ENCODE results near the gene FUT8. TPM values are rescaled to one million over a fixed set of nuclear protein-coding genes. Genes with fewer than 3 reads are reported as not detected.
"Not testable (repeated sequence)": the region's sequence is repeated elsewhere in the genome, so short reads cannot be mapped to it uniquely, and the experiment has no call there.

The FUT8 gene
- total RNA-seq, 1 donor from 2014 or later: 3.8 TPM

GRCh38 chr14:65446159-65446558, 33.6 kb downstream of the FUT8 start:
- DNase-seq (ENCODE audit: low spot score): no peak
- ATAC-seq: no peak

GRCh38 chr14:65449647-65450046, 37.1 kb downstream of the FUT8 start:
- ATAC-seq (no peak), DNase-seq (ENCODE audit: low spot score) (no peak)

DNA sequence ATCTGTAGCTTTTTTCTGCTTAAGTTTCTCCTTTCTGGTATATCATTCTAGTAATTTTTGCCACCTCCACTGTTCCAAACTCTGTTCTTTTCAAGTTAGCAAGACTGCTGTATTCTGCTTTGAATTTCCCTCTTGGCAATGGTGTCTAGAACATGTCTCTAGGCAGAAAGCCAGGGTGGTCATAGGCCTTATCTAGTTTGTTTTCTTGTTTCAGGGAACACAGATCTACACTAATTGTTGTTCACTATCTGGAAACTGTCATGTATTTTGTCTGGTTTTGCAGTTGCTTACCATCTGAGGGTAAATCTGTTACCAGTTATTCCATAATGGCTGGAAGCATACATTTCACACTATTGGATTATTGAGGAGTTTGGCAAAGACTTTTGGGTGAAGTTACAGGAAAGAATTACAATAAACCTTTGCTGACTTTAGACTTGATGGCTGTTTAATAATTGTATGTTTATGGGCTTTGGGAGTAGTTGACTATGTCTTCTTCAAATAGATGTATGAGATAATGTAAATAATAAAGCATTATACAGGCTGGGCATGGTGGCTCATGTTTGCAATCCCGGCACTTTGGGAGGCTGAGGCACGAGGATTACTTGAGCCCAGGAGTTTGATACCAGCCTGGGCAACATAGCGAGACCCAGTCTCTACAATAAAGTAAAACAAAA, 41.4 kb downstream of the FUT8 start:
- no peak for ATAC-seq
- DNase-seq (ENCODE audit: low spot score): no peak

- ATAC-seq (no peak), DNase-seq (ENCODE audit: low spot score) (no peak)
Measured at GRCh38 chr14:65456247-65456646, 43.7 kb downstream of the FUT8 start.

- ATAC-seq (no peak), DNase-seq (ENCODE audit: low spot score) (no peak)
Measured at GRCh38 chr14:65461730-65462129, 49.2 kb downstream of the FUT8 start.

DNA sequence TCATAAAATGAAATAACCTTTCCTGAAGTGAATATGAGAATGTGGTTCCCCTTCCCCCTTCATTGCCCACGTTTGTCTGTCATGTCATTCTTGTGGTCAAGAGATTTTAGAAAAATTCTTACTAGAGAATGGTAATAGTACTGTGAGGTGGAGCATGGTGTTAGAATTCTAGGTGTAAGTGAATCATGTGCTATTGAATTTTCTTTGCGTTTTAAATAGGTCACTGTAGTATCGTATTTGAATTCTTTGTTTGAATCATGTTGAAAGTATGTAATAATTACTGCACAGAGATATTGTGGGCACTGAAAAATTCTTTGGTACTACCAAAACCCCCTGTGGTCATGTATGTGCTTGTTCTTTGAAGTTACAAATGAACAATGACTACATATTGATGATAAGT, 49.9 kb downstream of the FUT8 start:
- DNase-seq (ENCODE audit: low spot score): no peak
- ATAC-seq: no peak

DNA sequence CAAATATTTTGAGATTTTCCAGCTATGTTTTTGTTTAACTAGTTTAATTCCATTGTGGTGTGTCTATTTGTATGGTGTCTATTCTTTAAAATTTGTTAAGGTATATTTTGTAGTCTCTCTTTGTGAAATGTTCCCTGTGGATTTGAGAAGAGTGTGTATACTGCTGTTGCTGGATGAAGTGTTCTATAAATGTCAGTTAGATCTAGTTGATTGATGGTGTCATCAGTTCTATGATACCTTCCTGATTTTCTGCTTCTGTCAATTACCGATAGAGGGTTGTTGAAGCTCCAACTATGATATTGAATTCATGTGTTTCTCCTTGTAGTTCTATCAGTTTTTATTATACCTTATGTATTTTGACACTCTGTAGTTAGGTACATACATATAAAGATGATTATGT, 53.1 kb downstream of the FUT8 start:
- ATAC-seq (no peak), DNase-seq (ENCODE audit: low spot score) (no peak)

DNA sequence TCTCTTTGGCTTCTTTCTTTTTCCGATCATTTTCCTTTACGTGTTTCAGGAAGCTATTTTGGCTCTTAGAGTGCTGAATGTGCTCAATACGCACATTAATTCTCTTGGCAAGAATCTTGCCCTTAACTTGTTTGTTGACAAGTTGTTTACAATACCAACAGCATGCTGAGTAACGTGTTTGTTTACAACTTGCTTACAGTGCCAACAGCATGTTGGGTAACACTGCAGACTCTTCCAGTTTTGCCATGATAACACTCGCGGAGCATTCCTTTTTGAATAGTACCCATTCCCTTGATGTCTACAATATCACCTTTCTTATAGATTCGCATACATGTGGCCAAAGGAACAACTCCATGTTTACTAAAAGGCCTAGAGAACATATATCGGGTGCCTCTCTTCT, 55.4 kb downstream of the FUT8 start:
- not testable (repeated sequence) for DNase-seq (ENCODE audit: low spot score); ATAC-seq

- no peak for ATAC-seq
Measured at GRCh38 chr14:65469903-65470302, 57.4 kb downstream of the FUT8 start.

GRCh38 chr14:65470404-65470880, 57.9 kb downstream of the FUT8 start:
- no peak for DNase-seq (ENCODE audit: low spot score)
- no peak for ATAC-seq

More at GRCh38 chr14:65469903-65470302, 57.4 kb downstream of the FUT8 start:
- no peak for DNase-seq (ENCODE audit: low spot score)

DNA sequence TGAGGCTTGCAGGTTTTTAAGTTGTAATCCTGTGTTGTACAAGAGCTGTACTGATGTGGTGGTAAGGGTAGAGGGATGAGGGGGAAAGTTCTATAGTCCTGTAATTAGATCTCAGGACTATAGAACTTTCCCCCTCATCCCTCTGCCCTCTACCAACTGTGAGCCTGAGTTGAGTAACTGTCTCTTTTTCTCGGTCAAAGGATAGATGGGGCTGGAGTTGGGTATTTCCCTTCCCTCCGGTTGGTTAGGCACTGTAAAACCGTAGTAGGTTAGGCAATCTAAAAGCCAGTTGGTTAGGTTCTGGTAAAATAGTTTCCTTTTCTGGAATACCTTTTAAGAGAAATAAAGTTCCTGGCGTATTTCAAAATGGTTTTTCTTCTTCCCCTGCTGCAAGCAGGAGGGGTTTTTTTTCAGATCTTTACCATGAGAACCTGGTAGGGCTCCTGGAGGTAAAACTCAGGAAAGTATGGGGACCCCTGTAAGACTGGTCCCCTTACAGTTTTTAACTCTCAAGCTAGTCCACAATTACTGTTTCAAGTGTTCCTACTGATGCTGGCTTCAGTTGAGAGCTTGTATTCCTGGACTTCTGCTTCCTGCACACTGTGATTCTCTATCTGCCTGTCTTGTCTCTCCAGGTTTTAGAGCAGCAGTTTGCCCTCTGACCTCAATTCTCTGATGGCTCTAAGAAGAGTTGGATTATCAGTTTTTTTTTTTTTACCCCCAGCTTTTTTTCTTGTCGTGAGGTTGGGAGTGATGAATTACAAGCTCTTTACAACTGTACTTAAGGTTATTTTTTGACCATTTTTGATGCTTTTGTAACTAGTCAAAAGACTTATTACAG, 58.7 kb downstream of the FUT8 start:
- ATAC-seq: no peak

GRCh38 chr14:65472189-65472588, 59.7 kb downstream of the FUT8 start:
- no peak for ATAC-seq
- no peak for DNase-seq (ENCODE audit: low spot score)

More for the DNA sequence above, 58.7 kb downstream of the FUT8 start:
- no peak for DNase-seq (ENCODE audit: low spot score)

- DNase-seq (ENCODE audit: low spot score) (no peak), ATAC-seq (no peak)
Measured at GRCh38 chr14:65476273-65476941, 63.9 kb downstream of the FUT8 start.

DNA sequence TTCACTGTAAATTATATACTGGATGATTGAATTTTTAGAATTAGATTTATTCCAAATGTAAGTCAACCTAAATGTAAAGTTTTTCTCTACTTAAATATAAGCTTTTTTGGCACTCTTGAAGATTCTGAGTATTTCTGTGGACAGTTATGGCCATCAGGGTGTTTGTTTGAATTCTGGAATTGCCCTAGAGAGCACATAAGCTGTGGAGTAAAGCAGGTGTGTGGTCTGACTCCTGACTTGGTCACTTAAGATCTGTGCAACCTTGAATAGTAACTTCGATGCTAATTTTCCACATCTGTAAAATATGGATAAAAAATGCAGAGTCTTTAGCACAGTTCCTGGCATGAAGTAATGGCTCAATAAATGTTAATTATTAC, 64.4 kb downstream of the FUT8 start:
- DNase-seq (ENCODE audit: low spot score) (no peak), ATAC-seq (no peak)

DNA sequence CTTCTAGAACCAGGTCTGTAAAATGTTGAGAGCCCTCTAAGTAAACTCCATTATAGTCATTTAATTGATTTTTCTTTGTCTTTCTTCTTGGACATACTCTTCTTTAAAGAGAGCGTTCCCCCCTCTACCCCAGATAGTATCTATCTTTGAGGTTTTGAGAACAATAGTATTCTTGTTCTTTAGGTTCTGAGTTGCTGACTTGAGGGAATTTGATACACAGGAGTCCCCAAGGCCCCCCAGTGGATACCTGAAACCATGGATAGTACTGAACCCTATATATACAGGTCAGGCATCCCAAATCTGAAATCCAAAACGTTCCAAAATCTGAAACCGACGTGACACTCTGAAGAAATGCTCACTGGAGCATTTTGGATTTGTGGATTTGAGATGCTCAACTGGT, 65.5 kb downstream of the FUT8 start:
- ATAC-seq: no peak

DNA sequence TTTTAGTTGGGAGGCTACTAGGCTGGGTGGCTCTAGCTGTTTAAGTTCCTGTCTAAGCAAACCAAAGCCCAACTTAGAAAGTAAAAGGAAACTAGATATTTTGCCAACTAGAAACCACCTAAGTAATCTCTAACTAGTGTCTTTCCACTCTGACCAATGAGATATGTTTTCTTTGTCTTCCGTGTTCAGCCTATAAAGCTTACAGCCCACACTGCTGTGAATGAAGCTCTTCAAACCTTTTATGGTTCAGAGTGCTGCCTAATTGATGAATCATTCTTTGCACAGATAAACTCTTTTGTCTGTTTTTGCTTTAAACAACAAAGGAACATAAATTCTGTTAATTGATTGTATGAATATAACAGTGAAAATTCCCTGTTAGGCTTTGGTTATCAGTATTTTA, 66.1 kb downstream of the FUT8 start:
- ATAC-seq: no peak
- no peak for DNase-seq (ENCODE audit: low spot score)

More for the DNA sequence above, 65.5 kb downstream of the FUT8 start:
- DNase-seq (ENCODE audit: low spot score): no peak

- ATAC-seq (no peak), DNase-seq (ENCODE audit: low spot score) (no peak)
Measured at GRCh38 chr14:65479386-65479785, 66.9 kb downstream of the FUT8 start.

DNA sequence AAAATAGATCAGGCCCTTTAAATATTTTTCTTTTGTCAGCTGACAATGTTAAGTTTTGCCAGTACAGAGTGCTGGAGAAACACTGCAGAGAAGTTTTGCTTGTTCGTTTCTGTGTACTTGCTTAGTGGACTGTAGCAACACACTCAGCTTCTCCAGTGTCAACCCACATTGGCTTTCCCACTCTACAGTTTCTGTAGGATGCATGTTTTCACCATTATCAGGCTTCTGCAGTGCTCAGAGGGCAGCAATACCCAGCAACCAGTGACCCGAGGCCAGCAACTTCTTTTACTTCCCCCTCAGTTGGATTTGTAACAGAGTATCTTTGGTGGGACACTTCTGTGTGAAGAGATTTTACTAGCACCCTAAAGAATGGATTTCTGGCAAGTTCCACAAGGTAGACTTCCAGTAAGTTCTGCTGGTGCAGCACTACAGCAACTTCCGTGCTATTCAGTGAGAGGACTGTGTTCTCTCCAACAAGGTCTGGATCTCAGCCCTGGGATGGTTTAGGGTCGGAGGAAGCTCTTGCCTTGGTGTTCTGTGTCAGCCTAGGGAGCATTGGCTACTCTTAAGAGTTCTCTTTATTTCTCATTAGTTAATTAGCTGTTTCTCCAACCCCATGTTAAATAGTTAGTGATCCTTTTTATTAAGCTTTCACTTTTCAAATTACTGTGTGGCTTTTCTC, 70.4 kb downstream of the FUT8 start:
- ATAC-seq: no peak
- no peak for DNase-seq (ENCODE audit: low spot score)

- DNase-seq (ENCODE audit: low spot score) (no peak), ATAC-seq (no peak)
Measured at GRCh38 chr14:65483647-65484046, 71.1 kb downstream of the FUT8 start.

GRCh38 chr14:65485516-65485915, 73.0 kb downstream of the FUT8 start:
- no peak for DNase-seq (ENCODE audit: low spot score)
- no peak for ATAC-seq

DNA sequence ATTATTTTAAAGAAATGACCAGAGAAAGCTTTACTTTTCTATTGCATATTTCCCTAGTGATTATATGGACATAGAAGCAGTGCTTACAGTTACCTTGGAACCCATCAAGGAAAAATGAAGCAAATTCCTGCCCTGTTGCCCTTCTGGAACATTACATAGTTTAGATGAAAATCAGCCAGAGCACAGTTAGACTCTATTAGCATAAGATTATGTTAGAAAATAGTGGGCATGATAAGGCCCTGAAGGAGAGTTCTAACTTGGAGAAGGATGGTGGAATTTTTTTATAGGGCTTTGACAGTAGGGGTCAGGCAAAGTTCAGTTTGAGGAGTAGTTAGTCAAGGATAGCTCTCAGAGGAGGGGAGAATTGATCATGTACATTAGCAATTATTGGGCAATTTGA, 74.3 kb downstream of the FUT8 start:
- ATAC-seq: no peak

More for the DNA sequence above, 74.3 kb downstream of the FUT8 start:
- DNase-seq (ENCODE audit: low spot score): no peak

All from left lobe of liver (tissue), 2 donors.